NCI-H2196 treated with DMSO at 0.1 percent for 48 hours (cell line): ENCODE results near the gene ZNF444.
A peak's percentile ranks its signal among the peaks of the same experiment; 100 is the strongest.

Experiments
- DNase-seq: peaks from one replicate; lab custom pipeline; 2025; ENCODE audit not compliant: unreplicated experiment; lab: John Stamatoyannopoulos, UW

ZNF444 gene

GRCh38 chr19:56106993-56107392 lies 34.1 kb upstream of the ZNF444 start:
- DNase-seq: no peak

- DNase-seq: no peak
Measured at GRCh38 chr19:56107626-56108351, 33.3 kb upstream of the ZNF444 start.

GRCh38 chr19:56108447-56109195 lies 32.5 kb upstream of the ZNF444 start:
- no peak for DNase-seq

- no peak for DNase-seq
Measured at GRCh38 chr19:56109226-56109625, 31.9 kb upstream of the ZNF444 start.

GRCh38 chr19:56110515-56111448 lies 30.3 kb upstream of the ZNF444 start:
- DNase-seq: peak; percentile 84

- no peak for DNase-seq
Measured at GRCh38 chr19:56111601-56112312, 29.3 kb upstream of the ZNF444 start.

GRCh38 chr19:56112313-56112709 lies 28.8 kb upstream of the ZNF444 start:
- no peak for DNase-seq

GRCh38 chr19:56113074-56113632 lies 27.9 kb upstream of the ZNF444 start:
- DNase-seq: no peak

- DNase-seq: no peak
Measured at GRCh38 chr19:56114051-56114777, 26.9 kb upstream of the ZNF444 start.

- DNase-seq: no peak
Measured at GRCh38 chr19:56114778-56115110, 26.3 kb upstream of the ZNF444 start.

GRCh38 chr19:56115490-56115889 lies 25.6 kb upstream of the ZNF444 start:
- DNase-seq: no peak

GRCh38 chr19:56116606-56117005 lies 24.5 kb upstream of the ZNF444 start:
- no peak for DNase-seq

- no peak for DNase-seq
Measured at GRCh38 chr19:56117376-56117884, 23.7 kb upstream of the ZNF444 start.

GRCh38 chr19:56117889-56118288 lies 23.2 kb upstream of the ZNF444 start:
- DNase-seq: no peak

GRCh38 chr19:56118666-56119581 lies 22.2 kb upstream of the ZNF444 start:
- no peak for DNase-seq

GRCh38 chr19:56119582-56119978 lies 21.5 kb upstream of the ZNF444 start:
- no peak for DNase-seq

GRCh38 chr19:56120002-56120370 lies 21.1 kb upstream of the ZNF444 start:
- no peak for DNase-seq

GRCh38 chr19:56120371-56121179 lies 20.5 kb upstream of the ZNF444 start:
- DNase-seq: peak; percentile 75
